ENCODE results near the gene SLC6A3.

The SLC6A3 gene

GRCh38 chr5:1352231-1353219 is 92.7 kb downstream of the SLC6A3 start:
- DNase-seq (ENCODE audit: extremely low read depth, low read depth), result no peak
- H3K4me3 ChIP-seq (replicated peaks; ENCODE audit: low read depth, low read length), result no peak overlapping the region
- no peak for TF ChIP-seq CTCF (IDR thresholded peaks at IDR 0.05; ENCODE audit: low read depth, low read length, missing control alignments)

- DNase-seq (ENCODE audit: extremely low read depth, low read depth), result no peak
- no peak for TF ChIP-seq CTCF (IDR thresholded peaks at IDR 0.05; ENCODE audit: low read depth, low read length, missing control alignments)
- H3K4me3 ChIP-seq (replicated peaks; ENCODE audit: low read depth, low read length), result no peak overlapping the region
Measured at GRCh38 chr5:1351156-1351555, 94.1 kb downstream of the SLC6A3 start.

- no peak for DNase-seq (ENCODE audit: extremely low read depth, low read depth)
- no peak overlapping the region for H3K4me3 ChIP-seq (replicated peaks; ENCODE audit: low read depth, low read length)
- TF ChIP-seq CTCF (IDR thresholded peaks at IDR 0.05; ENCODE audit: low read depth, low read length, missing control alignments), result no peak
Measured at GRCh38 chr5:1349246-1349645, 96.0 kb downstream of the SLC6A3 start.

GRCh38 chr5:1348986-1349245 is 96.3 kb downstream of the SLC6A3 start:
- no peak overlapping the region for H3K4me3 ChIP-seq (replicated peaks; ENCODE audit: low read depth, low read length)
- TF ChIP-seq CTCF (IDR thresholded peaks at IDR 0.05; ENCODE audit: low read depth, low read length, missing control alignments), result no peak
- no peak for DNase-seq (ENCODE audit: extremely low read depth, low read depth)

- no peak for TF ChIP-seq CTCF (IDR thresholded peaks at IDR 0.05; ENCODE audit: low read depth, low read length, missing control alignments)
- no peak overlapping the region for H3K4me3 ChIP-seq (replicated peaks; ENCODE audit: low read depth, low read length)
- DNase-seq (ENCODE audit: extremely low read depth, low read depth), result no peak
Measured at GRCh38 chr5:1347571-1347970, 97.7 kb downstream of the SLC6A3 start.

- no peak overlapping the region for H3K4me3 ChIP-seq (replicated peaks; ENCODE audit: low read depth, low read length)
- DNase-seq (ENCODE audit: extremely low read depth, low read depth), result no peak
- no peak for TF ChIP-seq CTCF (IDR thresholded peaks at IDR 0.05; ENCODE audit: low read depth, low read length, missing control alignments)
Measured at GRCh38 chr5:1346627-1347440, 98.4 kb downstream of the SLC6A3 start.
